ENCODE results near the gene ACAP3.

ACAP3 gene, protein sequence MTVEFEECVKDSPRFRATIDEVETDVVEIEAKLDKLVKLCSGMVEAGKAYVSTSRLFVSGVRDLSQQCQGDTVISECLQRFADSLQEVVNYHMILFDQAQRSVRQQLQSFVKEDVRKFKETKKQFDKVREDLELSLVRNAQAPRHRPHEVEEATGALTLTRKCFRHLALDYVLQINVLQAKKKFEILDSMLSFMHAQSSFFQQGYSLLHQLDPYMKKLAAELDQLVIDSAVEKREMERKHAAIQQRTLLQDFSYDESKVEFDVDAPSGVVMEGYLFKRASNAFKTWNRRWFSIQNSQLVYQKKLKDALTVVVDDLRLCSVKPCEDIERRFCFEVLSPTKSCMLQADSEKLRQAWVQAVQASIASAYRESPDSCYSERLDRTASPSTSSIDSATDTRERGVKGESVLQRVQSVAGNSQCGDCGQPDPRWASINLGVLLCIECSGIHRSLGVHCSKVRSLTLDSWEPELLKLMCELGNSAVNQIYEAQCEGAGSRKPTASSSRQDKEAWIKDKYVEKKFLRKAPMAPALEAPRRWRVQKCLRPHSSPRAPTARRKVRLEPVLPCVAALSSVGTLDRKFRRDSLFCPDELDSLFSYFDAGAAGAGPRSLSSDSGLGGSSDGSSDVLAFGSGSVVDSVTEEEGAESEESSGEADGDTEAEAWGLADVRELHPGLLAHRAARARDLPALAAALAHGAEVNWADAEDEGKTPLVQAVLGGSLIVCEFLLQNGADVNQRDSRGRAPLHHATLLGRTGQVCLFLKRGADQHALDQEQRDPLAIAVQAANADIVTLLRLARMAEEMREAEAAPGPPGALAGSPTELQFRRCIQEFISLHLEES

DNA sequence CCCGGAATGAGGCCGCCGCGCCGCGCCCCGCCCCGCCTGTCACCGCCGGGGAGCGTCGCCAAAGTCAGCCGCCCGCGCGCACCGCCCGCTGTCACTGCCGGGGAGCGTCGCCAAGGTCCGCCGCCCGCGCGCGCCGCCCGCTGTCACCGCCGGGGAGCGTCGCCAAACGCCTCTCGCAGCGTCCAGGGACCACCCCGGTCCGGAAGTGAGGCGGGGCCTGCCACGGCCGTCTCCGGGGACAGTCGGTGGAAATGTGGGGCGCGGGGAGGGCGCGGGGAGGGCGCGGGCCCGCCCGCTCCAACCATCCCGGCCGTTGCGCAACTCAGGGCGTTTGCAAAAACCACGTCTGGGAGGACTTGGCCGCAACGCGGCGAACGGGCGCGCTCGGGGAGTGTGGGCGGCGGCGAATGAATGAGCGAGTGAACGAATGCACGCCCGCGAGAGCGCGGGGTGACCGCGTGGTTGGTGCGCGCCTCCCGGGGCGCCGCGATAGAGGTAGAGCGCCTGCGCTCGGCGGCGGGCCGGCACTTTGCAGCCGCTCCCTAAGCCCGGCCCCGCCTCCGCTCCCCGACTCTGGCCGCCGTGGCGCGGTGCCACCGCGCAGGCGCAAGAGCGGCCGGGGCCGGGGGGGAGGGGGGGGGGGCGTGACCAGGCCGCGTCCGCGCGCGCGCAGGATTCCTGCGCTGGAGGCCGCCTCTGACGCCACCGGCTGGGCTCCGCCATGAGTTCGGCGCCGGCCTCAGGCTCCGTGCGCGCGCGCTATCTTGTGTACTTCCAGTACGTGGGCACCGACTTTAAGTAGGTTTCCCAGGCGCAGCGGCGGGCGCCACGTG, at the start of gene ACAP3, which contains the start of gene PUSL1:
Gene ACAP3 (minus strand): TSS at position 8 of the 833 bp plus-strand sequence. CDS start 115 bp downstream, outside the sequence.
Gene PUSL1 (plus strand): TSS at position 675 of the 833 bp plus-strand sequence. CDS start 47 bp downstream, at position 722.
- H3K9me3 Mint-ChIP-seq (ENCODE audit: low read depth) = no peaks in the 10 kb centered on the region
- H3K4me1 Mint-ChIP-seq (ENCODE audit: low read depth) = peaks cover 17% of the 10 kb centered on the region
- no peaks in the 10 kb centered on the region for H3K36me3 Mint-ChIP-seq
- no peaks in the 10 kb centered on the region for H3K27me3 Mint-ChIP-seq
- peak within 1 kb of the TSS; percentile 88 for H3K4me3 Mint-ChIP-seq
- peak within 1 kb of the TSS; percentile 79 for H3K27ac Mint-ChIP-seq

DNA sequence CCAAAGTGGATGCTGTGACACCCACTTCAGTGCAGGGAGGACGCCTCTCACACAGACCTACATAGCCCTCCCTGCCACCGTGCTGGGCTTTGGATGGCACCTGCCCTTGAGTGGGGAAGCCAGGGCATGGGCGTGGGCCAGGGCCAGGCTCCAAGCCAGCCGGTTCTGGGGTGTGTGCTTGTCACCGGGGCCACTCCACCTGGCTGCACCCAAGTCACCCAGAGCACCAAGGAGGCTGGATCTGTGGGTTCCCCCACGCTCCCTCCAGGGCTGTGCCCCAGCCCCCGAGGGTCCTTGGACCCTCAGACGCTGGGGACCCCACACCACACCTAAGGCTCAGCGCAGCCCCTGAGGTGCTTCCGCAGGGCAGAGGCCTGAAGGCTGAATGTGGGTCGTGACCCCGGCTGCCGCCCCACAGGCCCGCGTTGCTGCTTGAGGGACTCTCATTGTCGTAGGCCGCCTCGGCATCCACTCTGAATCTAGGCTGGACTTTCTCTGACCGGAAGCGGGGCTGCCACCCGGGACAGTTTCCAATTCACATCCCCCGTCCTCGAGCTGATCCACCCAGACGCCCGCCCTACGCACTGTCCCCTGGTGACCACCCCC, 49.2 kb upstream of the ACAP3 start:
- Mint-ChIP-seq H3K36me3 (no peaks in the 10 kb centered on the region), H3K4me3 (no peak overlapping the region), H3K27ac (no peak overlapping the region), H3K4me1 (ENCODE audit: low read depth) (peaks cover 29% of the 10 kb centered on the region), H3K27me3 (peaks cover 2% of the 10 kb centered on the region), H3K9me3 (ENCODE audit: low read depth) (no peaks in the 10 kb centered on the region)

DNA sequence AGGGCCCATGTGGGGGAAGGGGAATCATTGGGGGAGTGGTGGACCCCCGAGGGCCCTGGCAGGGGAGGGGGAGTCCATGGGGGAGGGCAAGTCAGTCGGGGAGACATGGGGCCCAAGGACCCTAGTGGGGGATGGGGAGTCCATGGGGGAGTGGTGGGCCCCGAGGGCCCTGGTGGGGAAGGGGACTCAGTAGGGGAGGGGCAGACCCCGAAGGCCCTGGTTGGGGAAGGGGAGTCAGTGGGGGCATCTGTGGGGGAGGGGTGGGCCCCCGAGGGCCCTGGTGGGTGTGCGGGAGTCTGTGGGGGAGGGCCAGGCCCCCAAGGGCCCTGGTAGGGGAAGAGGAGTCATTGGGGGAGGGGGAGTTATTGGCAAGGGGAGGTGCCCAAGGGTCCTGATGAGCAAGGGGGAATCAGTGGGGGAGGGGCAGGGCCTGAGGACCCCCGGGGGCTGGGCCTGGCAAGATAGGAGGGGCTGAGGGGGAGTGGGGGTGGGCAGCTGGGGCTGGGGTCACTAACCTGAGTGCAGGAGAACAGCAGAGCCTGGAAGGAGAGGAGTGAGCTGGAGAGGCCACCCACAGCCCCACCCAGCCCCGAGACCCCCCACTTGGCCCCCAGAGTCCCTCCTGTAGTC, 48.6 kb upstream of the ACAP3 start:
- peaks cover 2% of the 10 kb centered on the region for H3K27me3 Mint-ChIP-seq

DNA sequence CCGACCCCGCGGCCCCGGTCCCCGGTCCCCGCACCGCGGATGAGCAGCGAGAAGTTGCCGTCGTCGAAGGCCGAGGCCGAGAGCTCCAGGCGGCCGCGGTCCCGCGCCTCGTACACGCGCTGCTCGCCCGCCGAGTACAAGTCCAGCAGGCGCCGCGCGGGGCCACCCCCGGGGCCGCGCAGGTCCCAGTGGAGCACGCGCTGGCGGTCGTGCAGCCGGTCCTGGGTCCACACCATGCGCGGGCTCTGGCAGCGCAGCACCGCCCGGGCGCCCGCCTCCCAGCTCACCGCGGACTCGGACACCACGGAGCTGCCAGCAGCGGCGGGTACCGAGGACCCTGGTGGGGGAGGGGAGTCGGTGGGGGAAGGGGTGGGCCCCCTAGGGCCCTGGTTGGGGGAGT, 47.7 kb upstream of the ACAP3 start:
- peaks cover 24% of the 10 kb centered on the region for H3K4me1 Mint-ChIP-seq (ENCODE audit: low read depth)
- peaks cover 2% of the 10 kb centered on the region for H3K27me3 Mint-ChIP-seq

More for the DNA sequence above, 48.6 kb upstream of the ACAP3 start:
- Mint-ChIP-seq H3K36me3 (no peaks in the 10 kb centered on the region), H3K27ac (no peak overlapping the region), H3K4me1 (ENCODE audit: low read depth) (peaks cover 29% of the 10 kb centered on the region), H3K9me3 (ENCODE audit: low read depth) (no peaks in the 10 kb centered on the region), H3K4me3 (no peak overlapping the region)

DNA sequence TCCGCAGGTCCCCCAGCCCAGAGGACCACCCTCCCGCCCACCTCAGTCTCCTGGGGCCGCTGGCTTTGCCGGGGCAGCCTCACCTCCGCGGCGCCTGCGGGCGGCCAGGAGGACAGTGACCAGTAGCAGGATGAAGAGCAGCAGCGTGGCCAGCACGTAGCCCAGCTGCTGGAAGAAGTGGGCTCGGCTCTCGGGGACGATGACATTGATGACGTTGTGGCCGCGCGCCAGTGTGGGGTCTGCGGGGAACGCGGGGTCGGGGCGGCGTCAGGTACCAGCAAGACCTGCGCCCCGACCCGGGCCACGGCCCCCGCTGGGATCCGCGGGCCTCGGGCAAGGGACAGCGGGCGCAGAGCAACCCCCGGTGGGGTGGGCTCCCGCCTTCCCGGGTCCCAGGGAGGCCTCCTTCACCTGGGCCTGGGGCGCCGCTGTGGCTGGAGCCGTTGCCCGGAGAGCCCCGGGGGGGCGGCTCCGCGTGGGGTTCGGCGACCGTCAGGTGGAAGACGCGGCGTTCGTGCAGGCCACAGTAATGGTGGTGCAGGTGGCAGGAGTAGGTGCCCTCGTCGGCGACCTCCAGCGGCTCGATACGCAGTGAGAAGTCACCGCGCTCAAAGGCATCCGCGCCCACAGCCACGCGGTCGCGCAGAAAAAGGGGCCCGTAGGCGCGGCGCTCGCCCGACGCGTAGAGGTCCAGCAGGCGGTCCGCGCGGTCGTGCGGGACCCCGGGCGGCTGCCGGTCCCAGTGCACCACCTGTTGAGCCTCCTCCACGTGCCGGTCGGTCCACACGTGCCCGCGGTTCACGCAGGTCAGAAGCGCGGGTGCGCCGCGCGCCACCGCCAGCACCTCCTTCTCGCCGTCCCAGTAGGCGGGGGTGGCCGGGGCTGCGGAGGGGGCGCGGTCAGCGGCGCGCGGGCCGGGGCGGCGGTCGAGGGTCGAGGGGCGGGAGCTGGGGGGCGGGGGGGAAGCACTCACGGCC, 46.8 kb upstream of the ACAP3 start:
- no peaks in the 10 kb centered on the region for H3K9me3 Mint-ChIP-seq (ENCODE audit: low read depth)
- H3K27me3 Mint-ChIP-seq = peaks cover 2% of the 10 kb centered on the region
- no peak overlapping the region for H3K27ac Mint-ChIP-seq
- H3K36me3 Mint-ChIP-seq = no peaks in the 10 kb centered on the region
- H3K4me3 Mint-ChIP-seq = peak overlapping the region; percentile 65
- H3K4me1 Mint-ChIP-seq (ENCODE audit: low read depth) = peaks cover 21% of the 10 kb centered on the region

More for the DNA sequence above, 47.7 kb upstream of the ACAP3 start:
- no peak overlapping the region for H3K27ac Mint-ChIP-seq
- H3K36me3 Mint-ChIP-seq = no peaks in the 10 kb centered on the region
- no peak overlapping the region for H3K4me3 Mint-ChIP-seq
- H3K9me3 Mint-ChIP-seq (ENCODE audit: low read depth) = no peaks in the 10 kb centered on the region

DNA sequence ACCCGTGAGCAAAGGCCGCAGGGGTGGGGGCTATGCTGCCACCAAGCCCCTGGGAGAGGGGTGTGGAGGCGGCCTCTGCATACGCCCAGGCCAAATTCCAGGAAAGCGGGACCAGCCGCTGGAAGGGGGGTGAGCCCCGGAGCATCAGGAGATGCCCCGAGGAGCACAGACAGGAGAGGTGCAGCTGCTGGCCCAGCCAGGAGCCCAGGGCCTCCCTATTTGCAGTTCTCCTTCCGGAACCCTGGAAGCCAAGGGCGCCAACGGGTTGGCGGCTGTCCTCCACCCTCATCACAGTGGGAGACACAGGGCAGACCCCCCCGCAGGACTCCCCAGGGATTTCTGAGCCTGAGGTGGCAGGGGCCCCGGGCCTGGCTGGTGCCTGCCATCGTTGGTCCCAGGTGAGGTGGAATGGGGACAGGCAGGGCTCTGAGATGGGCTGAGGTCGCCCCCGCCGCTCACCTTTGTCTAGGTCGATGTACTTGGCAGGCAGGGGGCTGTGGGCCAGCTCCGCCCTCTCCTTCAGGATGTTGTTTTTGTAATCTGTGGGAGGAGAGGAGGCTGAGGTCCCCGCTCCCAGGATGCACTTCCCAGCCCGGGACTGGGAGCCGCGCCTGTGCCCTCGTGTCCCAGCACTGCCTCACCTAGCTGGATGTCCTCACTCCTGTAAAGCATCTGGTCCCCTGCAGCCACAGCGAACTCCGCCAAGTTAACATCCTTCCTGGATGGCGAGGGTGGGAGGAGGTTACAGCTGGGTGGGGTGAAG, 45.8 kb upstream of the ACAP3 start:
- H3K27ac Mint-ChIP-seq = no peak overlapping the region

DNA sequence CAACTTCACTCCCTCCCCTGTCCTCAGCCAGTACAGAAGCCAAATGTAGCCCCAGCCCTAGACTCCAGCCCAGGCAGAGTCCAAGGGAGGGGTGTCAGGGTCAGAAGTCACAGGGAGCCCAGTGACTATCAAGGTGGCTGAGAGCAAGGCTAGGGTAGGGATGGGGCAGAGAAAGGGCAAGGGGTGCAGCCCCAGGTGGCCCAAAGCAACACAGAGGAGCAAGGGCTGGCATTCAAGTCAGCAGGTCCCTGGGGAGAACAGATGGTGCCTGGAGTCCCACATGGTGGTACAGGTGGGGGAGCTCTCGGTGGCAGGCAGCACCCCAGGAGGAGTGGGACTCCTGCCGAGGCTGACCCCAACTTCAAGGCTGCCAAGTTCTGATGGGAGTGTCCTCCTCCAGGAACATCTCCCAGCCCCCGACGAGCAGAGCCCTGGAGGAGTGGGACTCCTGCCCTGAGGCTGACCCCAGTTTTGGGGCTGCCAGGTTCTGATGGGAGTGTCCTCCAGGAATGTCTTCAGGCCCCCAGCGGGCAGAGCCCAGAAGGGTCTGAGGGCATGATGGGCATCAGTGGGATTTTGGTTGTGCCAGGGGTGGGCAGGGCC, 45.2 kb upstream of the ACAP3 start:
- Mint-ChIP-seq H3K9me3 (ENCODE audit: low read depth) (no peaks in the 10 kb centered on the region), H3K27ac (no peak overlapping the region), H3K27me3 (peaks cover 2% of the 10 kb centered on the region), H3K4me1 (ENCODE audit: low read depth) (peaks cover 11% of the 10 kb centered on the region), H3K36me3 (no peaks in the 10 kb centered on the region), H3K4me3 (peak overlapping the region; percentile 74)

More for the DNA sequence above, 45.8 kb upstream of the ACAP3 start:
- peak overlapping the region; percentile 23 for H3K4me3 Mint-ChIP-seq
- peaks cover 2% of the 10 kb centered on the region for H3K27me3 Mint-ChIP-seq
- no peaks in the 10 kb centered on the region for H3K36me3 Mint-ChIP-seq
- peaks cover 14% of the 10 kb centered on the region for H3K4me1 Mint-ChIP-seq (ENCODE audit: low read depth)
- H3K9me3 Mint-ChIP-seq (ENCODE audit: low read depth) = no peaks in the 10 kb centered on the region

DNA sequence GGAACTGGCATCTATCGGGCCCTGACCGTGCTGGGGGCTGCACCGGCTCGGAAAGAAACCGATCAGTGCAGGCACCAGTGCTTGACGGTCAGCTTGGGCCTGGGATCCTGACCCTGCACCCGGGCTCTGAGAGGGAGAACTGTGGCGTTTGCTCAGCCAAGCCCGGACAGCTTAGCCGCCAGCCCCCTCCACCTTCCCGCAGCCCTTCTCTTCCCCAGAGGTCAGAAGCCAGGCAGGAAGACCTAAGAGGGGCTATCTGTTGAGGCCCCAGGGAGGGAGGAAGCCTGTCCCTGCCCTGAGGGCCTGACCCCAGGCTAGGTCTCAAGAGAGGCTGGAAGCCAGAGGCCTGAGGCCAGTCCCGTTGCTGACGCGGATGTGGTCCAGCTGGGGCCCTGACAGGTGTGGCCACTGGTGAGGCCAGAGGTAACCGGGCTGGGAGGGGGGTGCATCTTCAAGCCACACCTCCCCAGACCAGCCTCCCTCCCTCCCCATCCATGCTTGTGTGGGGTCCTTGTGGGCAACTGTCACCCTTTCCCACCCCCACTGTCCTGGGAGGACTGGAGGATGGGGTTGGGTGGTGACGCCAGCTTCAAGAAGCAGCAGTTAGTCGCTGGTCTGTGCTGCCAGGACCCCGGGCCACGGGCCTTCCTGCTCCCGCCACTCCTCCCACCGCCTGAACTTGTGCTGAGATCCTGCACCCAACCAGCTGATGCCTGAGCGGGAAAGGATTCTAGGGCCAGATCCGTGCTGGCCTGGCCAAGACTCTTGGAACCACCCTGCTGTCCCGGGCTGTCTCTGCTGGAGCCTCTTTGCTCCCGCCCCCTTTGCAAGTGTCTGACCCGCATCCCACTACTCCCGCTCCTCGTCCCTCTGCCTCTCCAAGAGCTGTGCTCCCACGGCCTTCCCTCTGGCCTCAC, 44.0 kb upstream of the ACAP3 start:
- Mint-ChIP-seq H3K27ac (peak overlapping the region; percentile 41), H3K9me3 (ENCODE audit: low read depth) (no peaks in the 10 kb centered on the region), H3K36me3 (no peaks in the 10 kb centered on the region), H3K27me3 (peaks cover 2% of the 10 kb centered on the region), H3K4me1 (ENCODE audit: low read depth) (peaks cover 14% of the 10 kb centered on the region), H3K4me3 (peak overlapping the region; percentile 74)

DNA sequence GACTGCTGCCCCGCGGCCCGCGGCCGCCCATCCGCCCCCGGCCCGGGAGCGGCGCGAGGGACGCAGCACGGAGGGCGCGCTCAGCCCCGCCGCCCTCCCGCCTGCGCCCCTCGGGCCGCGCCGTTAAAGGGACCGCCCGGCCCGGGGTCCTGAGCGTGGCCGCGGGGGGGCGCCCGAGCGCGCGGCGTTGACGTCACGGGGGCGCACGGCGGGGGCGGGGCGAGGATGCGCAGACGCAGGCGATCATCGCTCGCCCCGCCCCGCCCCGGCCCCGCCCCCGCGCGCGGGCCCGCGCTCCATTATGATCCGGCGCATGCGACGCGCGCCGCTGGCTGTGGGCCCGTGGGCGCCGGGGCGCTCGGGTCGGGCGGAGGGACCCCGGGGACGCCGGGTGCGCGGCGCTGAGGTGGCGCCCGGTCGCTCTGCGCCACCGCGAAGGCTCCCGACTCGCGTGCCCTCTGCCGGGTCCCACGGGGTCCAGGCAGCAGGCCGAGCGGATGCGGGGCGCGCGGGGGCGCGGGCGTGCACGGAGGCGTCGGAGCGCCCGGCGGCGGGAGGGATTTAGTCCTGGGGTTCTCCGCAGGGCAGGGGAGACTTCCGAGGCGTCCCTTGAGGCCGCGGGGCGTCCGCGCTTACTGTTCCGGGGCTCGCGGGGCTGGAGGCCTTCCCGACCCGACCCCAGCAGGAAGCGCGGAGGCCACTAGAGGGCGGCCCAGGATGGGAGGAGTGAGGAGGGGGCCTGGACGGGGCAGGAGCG, 41.7 kb upstream of the ACAP3 start, which contains the start of gene DVL1:
Gene DVL1 (minus strand): TSS at position 163 of the 757 bp plus-strand sequence. CDS start 353 bp downstream, outside the sequence.
- H3K4me3 Mint-ChIP-seq = peak within 1 kb of the TSS; percentile 79
- H3K9me3 Mint-ChIP-seq (ENCODE audit: low read depth) = no peaks in the 10 kb centered on the region
- peaks cover 17% of the 10 kb centered on the region for H3K4me1 Mint-ChIP-seq (ENCODE audit: low read depth)
- H3K27ac Mint-ChIP-seq = no peak within 1 kb of the TSS
- no peaks in the 10 kb centered on the region for H3K36me3 Mint-ChIP-seq
- H3K27me3 Mint-ChIP-seq = peaks cover 2% of the 10 kb centered on the region

DNA sequence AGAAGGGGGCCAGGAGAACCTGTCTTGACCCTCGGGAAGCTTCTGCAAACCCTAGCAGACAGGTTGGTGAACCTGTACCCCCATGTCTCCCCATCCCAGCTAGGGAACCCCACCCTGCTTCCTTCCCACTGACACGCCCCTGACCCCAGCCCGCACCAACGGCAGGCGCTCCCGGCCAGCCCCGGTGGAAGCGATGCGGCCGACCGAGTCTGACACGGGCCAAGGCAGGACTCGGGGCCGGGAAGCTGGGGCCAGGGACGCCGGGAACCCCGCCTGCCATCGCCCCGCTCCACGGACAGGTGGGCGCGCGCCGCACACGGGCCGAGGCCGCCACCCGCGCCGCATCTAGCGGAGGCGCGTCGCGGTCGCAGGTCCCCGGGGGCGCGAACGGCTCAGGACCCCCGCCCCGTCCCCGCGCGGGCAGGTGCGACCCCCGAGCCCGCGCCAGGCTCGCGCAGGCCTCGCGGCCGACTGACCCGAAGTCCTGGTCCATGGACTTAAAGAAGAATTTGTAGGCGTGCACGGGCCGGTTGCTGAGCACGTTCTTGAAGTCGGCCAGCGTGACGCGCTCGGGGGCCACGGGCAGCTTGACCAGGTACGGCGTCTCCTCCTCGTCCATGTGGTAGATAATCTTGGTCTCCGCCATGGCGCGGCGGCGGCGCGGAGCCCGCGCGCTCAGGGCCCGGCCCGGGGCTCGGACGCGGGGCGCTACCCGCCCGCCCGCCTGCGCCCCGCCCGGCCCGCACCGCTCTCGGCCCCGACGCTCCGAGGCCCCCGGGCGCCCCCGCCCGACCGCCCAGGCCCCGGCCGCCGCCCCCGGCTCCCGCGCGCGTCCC, 40.9 kb upstream of the ACAP3 start:
- Mint-ChIP-seq H3K27ac (no peak overlapping the region), H3K4me1 (ENCODE audit: low read depth) (peaks cover 17% of the 10 kb centered on the region), H3K9me3 (ENCODE audit: low read depth) (no peaks in the 10 kb centered on the region), H3K27me3 (peaks cover 2% of the 10 kb centered on the region), H3K36me3 (no peaks in the 10 kb centered on the region), H3K4me3 (peak overlapping the region; percentile 79)

All from activated naive CD8-positive, alpha-beta T cell (primary cell).